SK-N-SH (cell line): Measurements from ENCODE around the gene PLA2G12B. TPM values are rescaled to one million over a fixed set of nuclear protein-coding genes. Genes with fewer than 3 reads are reported as not detected.

Experiments used
- CTCF ChIA-PET: fragments of 300-600, 350-600 bp; formaldehyde crosslinking; extraction: SDS; loops from one replicate; lab custom pipeline; 2021; lab: Yijun Ruan, JAX
- POLR2A ChIA-PET: fragments of 350-600 bp; sonication (Branson Sonifier 250); formaldehyde crosslinking; extraction: SDS; loops from one replicate; lab custom pipeline; 2020; ENCODE audit warnings: antibody characterized with exemption, inconsistent platforms; lab: Yijun Ruan, JAX
- DNase-seq: peaks from one replicate; pipeline ENCODE4 v3.0.0; 2012
- H2AFZ ChIP-seq: fragments of 200-600 bp; sonication (generic); 2 replicates; pipeline ENCODE4 v1.8.1; 2016; ENCODE audit warnings: antibody characterized with exemption, mild to moderate bottlenecking, low read depth
- H3F3A ChIP-seq: fragments of 200-600 bp; sonication (generic); replicated peaks from 2 replicates; pipeline ENCODE3; 2016; ENCODE audit warnings: antibody characterized with exemption, mild to moderate bottlenecking; ENCODE audit not compliant: insufficient read depth
- H3K27ac ChIP-seq, 2 experiments: fragments of 200-500 bp in 1 of 2; fragments of 200-600 bp in 1 of 2; sonication (Bioruptor generic) in 1 of 2; sonication (generic), shearing (Covaris generic) in 1 of 2; 2 replicates each; pipeline versions ENCODE4 v1.5.1 to v1.6.1; 2014 to 2016; ENCODE audit warnings: low read depth in 2 of 2, inconsistent platforms in 1 of 2, low read length in 1 of 2, mild to moderate bottlenecking in 1 of 2, mixed read lengths in 1 of 2
- H3K27me3 ChIP-seq: fragments of 200-600 bp; sonication (generic), shearing (Covaris generic); 2 replicates; pipeline ENCODE4 v1.6.1; 2016; ENCODE audit warnings: mixed run types; ENCODE audit not compliant: insufficient read depth
- H3K36me3 ChIP-seq, 2 experiments: fragments of 200-500 bp in 1 of 2; fragments of 200-600 bp in 1 of 2; sonication (Bioruptor generic) in 1 of 2; sonication (generic) in 1 of 2; replicated peaks in 1 of 2; 2 replicates each; pipeline versions ENCODE3 to v1.5.1; 2014 to 2016; ENCODE audit warnings: low read length in 1 of 2, mild to moderate bottlenecking in 1 of 2; ENCODE audit not compliant: insufficient read depth in 2 of 2, control insufficient read depth in 1 of 2
- H3K4me1 ChIP-seq, 2 experiments: fragments of 200-500 bp in 1 of 2; fragments of 200-600 bp in 1 of 2; sonication (Bioruptor generic) in 1 of 2; sonication (generic), shearing (Covaris generic) in 1 of 2; 2 replicates each; pipeline versions ENCODE4 v1.5.1 to v1.6.1; 2014 to 2016; ENCODE audit warnings: low read depth in 1 of 2, low read length in 1 of 2, mixed run types in 1 of 2; ENCODE audit not compliant: insufficient read depth in 2 of 2, control insufficient read depth in 1 of 2
- H3K4me2 ChIP-seq: fragments of 200-600 bp; sonication (generic), shearing (Covaris generic); 2 replicates; pipeline ENCODE4 v1.6.1; 2017; ENCODE audit warnings: mixed run types
- H3K4me3 ChIP-seq, 2 experiments: fragments of 200-500 bp in 1 of 2; fragments of 200-600 bp in 1 of 2; sonication (Bioruptor generic) in 1 of 2; sonication (generic), shearing (Covaris generic) in 1 of 2; 2 replicates each; pipeline versions ENCODE4 v1.5.1 to v1.8.1; 2014 to 2016; ENCODE audit warnings: low read depth in 2 of 2, inconsistent platforms in 1 of 2, low read length in 1 of 2, mild to moderate bottlenecking in 1 of 2, mixed read lengths in 1 of 2, moderate library complexity in 1 of 2
- H3K79me2 ChIP-seq: fragments of 200-600 bp; sonication (generic); 2 replicates; pipeline ENCODE4 v1.8.1; 2017; ENCODE audit warnings: mild to moderate bottlenecking; ENCODE audit not compliant: insufficient read depth
- H3K9ac ChIP-seq: fragments of 200-600 bp; sonication (generic); 2 replicates; pipeline ENCODE4 v1.6.1; 2017; ENCODE audit warnings: mixed run types
- H3K9me2 ChIP-seq: fragments of 200-600 bp; sonication (generic); 2 replicates; pipeline ENCODE4 v1.6.1; 2017; ENCODE audit warnings: mixed run types
- H3K9me3 ChIP-seq: fragments of 200-600 bp; sonication (generic); 2 replicates; pipeline ENCODE4 v1.6.1; 2017; ENCODE audit warnings: mixed run types, mild to moderate bottlenecking, moderate library complexity
- H4K20me1 ChIP-seq: fragments of 200-600 bp; sonication (generic); 2 replicates; pipeline ENCODE4 v1.6.1; 2017; ENCODE audit warnings: mild to moderate bottlenecking, mixed run types; ENCODE audit not compliant: insufficient read depth
- CHD2 ChIP-seq: fragments of 150-350 bp; IDR thresholded peaks from 2 replicates; pipeline ENCODE4 v1.6.1; 2018; ENCODE audit warnings: low read length; ENCODE audit not compliant: partially characterized antibody
- ELF1 ChIP-seq: IDR thresholded peaks from 2 replicates; pipeline ENCODE4 v1.4.0; 2012
- EZH2phosphoT487 ChIP-seq: fragments of 200-600 bp; sonication (generic); IDR thresholded peaks from 2 replicates; pipeline ENCODE4 v1.6.1; 2017; ENCODE audit warnings: low read depth, mixed run types, mild to moderate bottlenecking, antibody characterized with exemption, moderate library complexity, borderline replicate concordance
- FOXM1 ChIP-seq: IDR thresholded peaks from 2 replicates; pipeline ENCODE4 v1.4.0; 2012; ENCODE audit warnings: low read depth, mild to moderate bottlenecking
- IRF3 ChIP-seq: fragments of 150-350 bp; IDR thresholded peaks from 2 replicates; pipeline ENCODE4 v1.6.1; 2016; ENCODE audit warnings: mild to moderate bottlenecking, low read depth, low read length
- JUND ChIP-seq: IDR thresholded peaks from 2 replicates; pipeline ENCODE4 v1.4.0; 2012
- MAX ChIP-seq: IDR thresholded peaks from 2 replicates; pipeline ENCODE4 v1.4.0; 2012; ENCODE audit warnings: low read depth
- MEF2A ChIP-seq: IDR thresholded peaks from 2 replicates; pipeline ENCODE4 v1.4.0; 2012; ENCODE audit warnings: low read depth, borderline replicate concordance
- MXI1 ChIP-seq: IDR thresholded peaks from 2 replicates; pipeline ENCODE4 v1.6.1; 2012; ENCODE audit warnings: mild to moderate bottlenecking, low read depth, low read length, improper control_type of control experiment
- NFIC ChIP-seq: IDR thresholded peaks from 2 replicates; pipeline ENCODE4 v1.4.0; 2012; ENCODE audit warnings: borderline replicate concordance
- NRF1 ChIP-seq: IDR thresholded peaks from 2 replicates; pipeline ENCODE4 v1.6.1; 2012; ENCODE audit warnings: low read depth, mild to moderate bottlenecking, low read length
- POLR2AphosphoS5 ChIP-seq: IDR thresholded peaks from 2 replicates; pipeline ENCODE4 v1.6.1; 2012; ENCODE audit warnings: low read depth, low read length
- RFX5 ChIP-seq: IDR thresholded peaks from 2 replicates; pipeline ENCODE4 v1.6.1; 2012; ENCODE audit warnings: mild to moderate bottlenecking, improper control_type of control experiment, low read length
- RXRA ChIP-seq: IDR thresholded peaks from 2 replicates; pipeline ENCODE4 v1.4.0; 2012; ENCODE audit warnings: low read depth, mild to moderate bottlenecking, borderline replicate concordance
- TCF12 ChIP-seq: IDR thresholded peaks from 2 replicates; pipeline ENCODE4 v1.4.0; 2012
- TEAD4 ChIP-seq: IDR thresholded peaks from 2 replicates; pipeline ENCODE4 v1.4.0; 2012; ENCODE audit warnings: mild to moderate bottlenecking, borderline replicate concordance; ENCODE audit not compliant: insufficient read depth
- USF2 ChIP-seq: fragments of 150-350 bp; IDR thresholded peaks from 2 replicates; pipeline ENCODE4 v1.6.1; 2017; ENCODE audit warnings: antibody characterized with exemption, low read length, low read depth, borderline replicate concordance
- WGBS: methylation state at CpG from one replicate; pipeline ENCODE4 v1.1.6; 2017; ENCODE audit warnings: low lambda C conversion rate; 5-methylcytosine and 5-hydroxymethylcytosine counted together
- polyA plus RNA-seq, 3 experiments: library from polyadenylated mRNA; depleted of rRNA; stranded (reverse); fragments of >200 nt; gene quantifications; 2 replicates each; pipeline ENCODE4 v1.2.3, GENCODE V29; 2012

PLA2G12B gene
- polyA plus RNA-seq (2012; rRNA removed): not detected in 2 replicates
- polyA plus RNA-seq (2012; cell fraction: cytosol; rRNA removed): 0.04 TPM in 1 of 2 replicates, not detected in the other
- polyA plus RNA-seq (2012; cell fraction: nucleus; rRNA removed): not detected in 2 replicates

GRCh38 chr10:72954596-72955554 is at the start of gene PLA2G12B:
Gene PLA2G12B (minus strand): TSS chr10:72954806. CDS start chr10:72954685, 121 bp downstream.
- H4K20me1 ChIP-seq: no peaks in the 10 kb centered on the region
- no peak within 1 kb of the TSS for H3K4me2 ChIP-seq
- H3K4me3 ChIP-seq: no peak within 1 kb of the TSS
- no peaks in the 10 kb centered on the region for H3F3A ChIP-seq
- no peak within 1 kb of the TSS for H3K9ac ChIP-seq
- no peaks in the 10 kb centered on the region for H3K36me3 ChIP-seq
- no peaks in the 10 kb centered on the region for H3K9me2 ChIP-seq
- peaks cover 0 to 13% of the 10 kb centered on the region in 2 experiments; a peak in 1 of 4 replicates for H3K4me1 ChIP-seq
- ChIA-PET CTCF (interaction anchor here (0.7 to 1.5 kb wide), 2 partner anchors 14 to 35 kb away, joined by 3 read pairs; no protein-coding TSS in a partner anchor), POLR2A (no interaction called here)
- H3K9me3 ChIP-seq: no peaks in the 10 kb centered on the region
- no peaks in the 10 kb centered on the region for H3K79me2 ChIP-seq
- H2AFZ ChIP-seq: no peak within 1 kb of the TSS
- no peaks in the 10 kb centered on the region for H3K27me3 ChIP-seq
- peak; percentile 38 for DNase-seq
- TF ChIP-seq POLR2AphosphoS5 (no peak), MAX (no peak), TCF12 (no peak), RXRA (no peak), IRF3 (no peak)
- 60% methylated on average over 9 of the region's 12 CpGs for WGBS
- no peak within 1 kb of the TSS for H3K27ac ChIP-seq

GRCh38 chr10:73003822-73004221 is 49.2 kb upstream of the PLA2G12B start:
- Histone ChIP-seq H3K27me3 (no peaks in the 10 kb centered on the region), H2AFZ (no peak overlapping the region), H4K20me1 (no peaks in the 10 kb centered on the region), H3F3A (peaks cover under 1% of the 10 kb centered on the region), H3K27ac (no peak overlapping the region), H3K9me2 (no peaks in the 10 kb centered on the region), H3K9ac (no peak overlapping the region), H3K4me2 (no peak overlapping the region), H3K4me3 (no peak overlapping the region), H3K4me1 (no peaks in the 10 kb centered on the region), H3K9me3 (no peaks in the 10 kb centered on the region), H3K79me2 (no peaks in the 10 kb centered on the region), H3K36me3 (peaks cover 48 to 56% of the 10 kb centered on the region in 2 experiments)
- no peak for TF ChIP-seq FOXM1
- no peak for TF ChIP-seq CHD2
- no peak for TF ChIP-seq MXI1
- TF ChIP-seq TEAD4: no peak
- no peak for TF ChIP-seq USF2
- TF ChIP-seq JUND: no peak
- TF ChIP-seq TCF12: no peak
- TF ChIP-seq NRF1: no peak
- TF ChIP-seq ELF1: no peak
- TF ChIP-seq EZH2phosphoT487: no peak
- no peak for TF ChIP-seq MEF2A
- no peak for TF ChIP-seq NFIC
- no peak for TF ChIP-seq RFX5
- ChIA-PET POLR2A (no interaction called here), CTCF (no interaction called here)
- DNase-seq: no peak
